Heart left ventricle (tissue), 13 donors: ENCODE data around the gene C12orf57.

ENCODE experiments used
- CTCF ChIP-seq, 12 donors: fragments of 200-600 bp; sonication (generic) in 4 of 12; IDR thresholded peaks; one replicate each; pipeline versions ENCODE4 v1.5.0 to v1.8.0; 2018 to 2022; ENCODE audit warnings: antibody characterized with exemption in 12 of 12, mild to moderate bottlenecking in 5 of 12
- POLR2A ChIP-seq, 2 donors: fragments of 450-650 bp; IDR thresholded peaks; one replicate each; pipeline ENCODE4 v1.6.1; 2017; ENCODE audit warnings: antibody characterized with exemption in 2 of 2, mild to moderate bottlenecking in 2 of 2, moderate library complexity in 2 of 2
- donor health status: ischemic (EF 13 %, LVEDD 7.1; RV severe dilation, severe dysfunction).
- donor health status: DM: no; HTN: yes; CAD: no.
- donor health status: DM: no; HTN: no; CAD: no.
- donor health status: ischemic (EF 25% LVEDD 6.9; RV normal size, moderate dysfunction).
- donor health status: ischemic (EF 25% LVEDD 5.7; RV mildly dilated, moderate dysfunction).
- donor health status: ischemic (EF 35%, LVEDD 5.7; RV mildly dilated, moderate dysfunction).
- donor health status: nonischemic (EF 11% LVEDD 7.7; RV severe dilation, severe dysfunction).
- donor health status: DM: yes; HTN: yes; CAD: no.
- donor health status: PGD.
- donor health status: ischemic (EF 29% LVEDD 5.4; RV normal size, mild dysfunction).
- donor health status: nonischemic (EF 23%, LVEDD 6.1; RV moderate dilation, normal function).

GRCh38 chr12:6962285-6963015 lies 18.6 kb downstream of the C12orf57 start:
- no peak for TF ChIP-seq CTCF (IDR thresholded peaks at IDR 0.05)
- TF ChIP-seq POLR2A (IDR thresholded peaks at IDR 0.05), result no peak
